ENCODE data around the gene PPIE.

The PPIE gene

GRCh38 chr1:39798859-39799769, 60.4 kb downstream of the PPIE start:
- peak overlapping the region in 3 of 7 experiments; percentile 11 to 26 (median 18) for H3K4me3 ChIP-seq
- peak overlapping the region in 11 of 21 experiments; percentile 13 to 82 (median 65) for H3K27ac ChIP-seq

- H3K4me3 ChIP-seq = peak overlapping the region in 2 of 7 experiments; percentile 11 to 26
- peak overlapping the region in 8 of 21 experiments; percentile 13 to 82 (median 72) for H3K27ac ChIP-seq
Measured at GRCh38 chr1:39799770-39800470, 61.2 kb downstream of the PPIE start.

- Histone ChIP-seq H3K27ac (no peak overlapping the region), H3K4me3 (no peak overlapping the region)
Measured at GRCh38 chr1:39800471-39800835, 61.8 kb downstream of the PPIE start.

- H3K4me3 ChIP-seq = no peak overlapping the region
- H3K27ac ChIP-seq = no peak overlapping the region
Measured at GRCh38 chr1:39802496-39803260, 64.0 kb downstream of the PPIE start.

- Histone ChIP-seq H3K27ac (no peak overlapping the region), H3K4me3 (no peak overlapping the region)
Measured at GRCh38 chr1:39805385-39805784, 66.7 kb downstream of the PPIE start.

- no peak overlapping the region for H3K27ac ChIP-seq
Measured at GRCh38 chr1:39808784-39809517, 70.3 kb downstream of the PPIE start.

GRCh38 chr1:39812913-39813312, 74.2 kb downstream of the PPIE start:
- H3K4me3 ChIP-seq = no peak overlapping the region
- H3K27ac ChIP-seq = no peak overlapping the region

More at GRCh38 chr1:39808784-39809517, 70.3 kb downstream of the PPIE start:
- no peak overlapping the region for H3K4me3 ChIP-seq
